ENCODE data around the gene PTPRG.

GRCh38 chr3:61793056-61793455, 231.7 kb downstream of the PTPRG start:
- TF ChIP-seq, protein P1, sequence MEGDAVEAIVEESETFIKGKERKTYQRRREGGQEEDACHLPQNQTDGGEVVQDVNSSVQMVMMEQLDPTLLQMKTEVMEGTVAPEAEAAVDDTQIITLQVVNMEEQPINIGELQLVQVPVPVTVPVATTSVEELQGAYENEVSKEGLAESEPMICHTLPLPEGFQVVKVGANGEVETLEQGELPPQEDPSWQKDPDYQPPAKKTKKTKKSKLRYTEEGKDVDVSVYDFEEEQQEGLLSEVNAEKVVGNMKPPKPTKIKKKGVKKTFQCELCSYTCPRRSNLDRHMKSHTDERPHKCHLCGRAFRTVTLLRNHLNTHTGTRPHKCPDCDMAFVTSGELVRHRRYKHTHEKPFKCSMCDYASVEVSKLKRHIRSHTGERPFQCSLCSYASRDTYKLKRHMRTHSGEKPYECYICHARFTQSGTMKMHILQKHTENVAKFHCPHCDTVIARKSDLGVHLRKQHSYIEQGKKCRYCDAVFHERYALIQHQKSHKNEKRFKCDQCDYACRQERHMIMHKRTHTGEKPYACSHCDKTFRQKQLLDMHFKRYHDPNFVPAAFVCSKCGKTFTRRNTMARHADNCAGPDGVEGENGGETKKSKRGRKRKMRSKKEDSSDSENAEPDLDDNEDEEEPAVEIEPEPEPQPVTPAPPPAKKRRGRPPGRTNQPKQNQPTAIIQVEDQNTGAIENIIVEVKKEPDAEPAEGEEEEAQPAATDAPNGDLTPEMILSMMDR (IDR thresholded peaks at IDR 0.05; ENCODE audit: low read depth, low read length, poor library complexity, severe bottlenecking): no peak
- TF ChIP-seq EZH2phosphoT487 (IDR thresholded peaks at IDR 0.05; ENCODE audit: borderline replicate concordance, low read length): no peak

Measured in DOHH2 (cell line).